Panc1 (cell line): ENCODE results near the gene MAJIN. TPM values are rescaled to one million over a fixed set of nuclear protein-coding genes. Genes with fewer than 3 reads are reported as not detected.

ENCODE experiments used
- ATAC-seq: fragments of 200-7000 bp; cut with Tn5 transposase; 2 replicates; pipeline ENCODE4 v1.9.1; 2020; ENCODE audit warnings: mild to moderate bottlenecking, moderate library complexity
- BruUV-seq: library from RNA; stranded (reverse); fragments of 400-500 nt; replicated peaks from 2 replicates; lab custom pipeline; 2021; lab: Mats Ljungman, UMichigan
- CTCF ChIA-PET: fragments of 300-600 bp; sonication (Branson Sonifier 250); formaldehyde crosslinking; loops from one replicate; lab custom pipeline; 2022; ENCODE audit warnings: antibody characterized with exemption; lab: Charles Lee
- POLR2A ChIA-PET: fragments of 300-600 bp; sonication (Branson Sonifier 250); formaldehyde crosslinking; loops from one replicate; lab custom pipeline; 2022; ENCODE audit warnings: antibody characterized with exemption; lab: Charles Lee
- DNase-seq: peaks from one replicate; pipeline ENCODE4 v3.0.0-alpha.2; 2010; ENCODE audit warnings: low read depth, low spot score
- H3K27ac ChIP-seq: 2 replicates; pipeline ENCODE4 v1.5.1; 2011; ENCODE audit warnings: mild to moderate bottlenecking, low read length, inconsistent platforms
- H3K27me3 ChIP-seq: fragments of 200-500 bp; sonication (Bioruptor generic); 2 replicates; pipeline ENCODE4 v1.6.0; 2014; ENCODE audit warnings: low read length, inconsistent platforms; ENCODE audit not compliant: control insufficient read depth, insufficient read depth
- H3K36me3 ChIP-seq: fragments of 200-500 bp; sonication (Bioruptor generic); 2 replicates; pipeline ENCODE4 v1.5.1; 2014; ENCODE audit warnings: inconsistent platforms, mild to moderate bottlenecking, low read length, moderate library complexity; ENCODE audit not compliant: control insufficient read depth, insufficient read depth
- H3K4me1 ChIP-seq: 2 replicates; pipeline ENCODE4 v1.5.1; 2011; ENCODE audit warnings: inconsistent platforms, mild to moderate bottlenecking, low read length, moderate library complexity; ENCODE audit not compliant: control insufficient read depth, insufficient read depth
- H3K4me3 ChIP-seq, 2 experiments: 2 replicates each; pipeline ENCODE4 v1.5.1; 2011 to 2012; ENCODE audit warnings: low read depth in 2 of 2, low read length in 2 of 2, mild to moderate bottlenecking in 2 of 2, inconsistent platforms in 1 of 2, moderate library complexity in 1 of 2
- H3K9me3 ChIP-seq: fragments of 200-500 bp; sonication (Bioruptor generic); 2 replicates; pipeline ENCODE4 v1.5.1; 2014; ENCODE audit warnings: low read depth, mild to moderate bottlenecking, inconsistent platforms, low read length, moderate library complexity; ENCODE audit not compliant: control insufficient read depth, insufficient read depth
- POLR2AphosphoS5 ChIP-seq: IDR thresholded peaks from 2 replicates; pipeline ENCODE4 v1.6.1; 2012; ENCODE audit warnings: mild to moderate bottlenecking, low read depth, low read length, moderate library complexity
- SIN3A ChIP-seq: IDR thresholded peaks from 2 replicates; pipeline ENCODE4 v1.6.1; 2012; ENCODE audit warnings: low read depth, mild to moderate bottlenecking, low read length, moderate library complexity, borderline replicate concordance; ENCODE audit not compliant: insufficient read depth
- TCF7L2 ChIP-seq: IDR thresholded peaks from 2 replicates; pipeline ENCODE4 v1.6.1; 2011; ENCODE audit warnings: mild to moderate bottlenecking, low read depth, low read length, inconsistent platforms
- in situ Hi-C: cut with HindIII; loops from 2 replicates; pipeline ENCODE4 v1.10.0; 2016; ENCODE audit warnings: low sequenced_read_pairs, low pct_unique_long_range_greater_than_20kb
- intact Hi-C: fragments of 100-400 bp; cut with micrococcal nuclease; formaldehyde crosslinking; loops from one replicate; pipeline ENCODE4 v1.10.0; 2022; ENCODE audit not compliant: unreplicated experiment
- total RNA-seq: library from RNA; stranded (reverse); gene quantifications from one replicate; pipeline ENCODE4 v1.2.1, GENCODE V29; 2021; ENCODE audit not compliant: unreplicated experiment
- TF ChIP-seq, protein P1 (sequence below), 2 experiments: IDR thresholded peaks; 2 replicates each; pipeline ENCODE4 v1.6.1; 2011 to 2012; ENCODE audit warnings: low read depth in 2 of 2, control low read depth in 1 of 2, low read length in 1 of 2, mild to moderate bottlenecking in 1 of 2, moderate library complexity in 1 of 2; ENCODE audit not compliant: insufficient read depth in 1 of 2
- TF ChIP-seq, protein P2 (sequence below): fragments of 450-650 bp; IDR thresholded peaks from 2 replicates; pipeline ENCODE4 v1.5.1; 2017; ENCODE audit warnings: mild to moderate bottlenecking

Gene MAJIN
- total RNA-seq, 1 experiment from 2014 or later: not detected

DNA sequence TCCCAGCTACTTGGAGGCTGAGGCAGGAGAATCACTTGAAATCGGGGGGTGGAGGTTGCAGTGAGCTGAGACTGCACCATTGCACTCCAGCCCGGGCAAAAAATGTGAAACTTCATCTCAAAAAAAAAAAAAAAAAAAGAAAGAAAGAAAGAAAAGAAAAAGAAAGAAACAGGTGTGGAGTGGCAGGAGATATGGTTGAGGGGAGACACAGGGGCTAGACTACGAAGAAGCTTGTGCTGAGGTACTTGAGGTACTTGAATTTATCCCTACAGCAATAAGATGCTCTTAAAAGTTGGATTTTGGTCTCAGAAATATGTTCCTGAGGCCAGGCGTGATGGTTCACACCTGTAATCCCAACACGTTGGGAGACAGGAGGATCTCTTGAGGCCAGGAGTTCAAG lies 2.2 kb upstream of the MAJIN start:
- H3K9me3 ChIP-seq: no peaks in the 10 kb centered on the region

DNA sequence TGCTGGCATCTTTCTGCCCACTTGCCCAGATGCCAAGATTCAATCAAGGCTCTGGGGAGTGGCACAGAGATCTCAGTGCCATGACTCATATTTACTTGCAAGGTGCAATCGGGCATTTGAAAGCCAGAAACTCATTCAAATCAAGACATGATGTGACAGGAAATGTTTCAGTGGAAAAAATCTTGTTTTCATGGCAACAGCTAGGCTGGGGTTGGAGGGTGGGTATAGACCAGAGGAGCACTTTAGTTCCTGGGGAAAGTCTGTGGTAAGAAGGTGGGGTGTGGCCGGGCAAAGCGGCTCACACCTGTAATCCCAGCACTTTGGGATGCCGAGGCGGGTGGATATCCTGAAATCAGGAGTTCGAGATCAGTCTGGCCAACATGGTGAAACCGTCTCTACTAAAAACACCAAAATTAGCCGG lies 1.2 kb downstream of the MAJIN start:
- H3K4me3 ChIP-seq: no peak overlapping the region
- ATAC-seq (no peak), DNase-seq (no peak)
- no peak overlapping the region for H3K27ac ChIP-seq
- no TSS peak for BruUV-seq
- H3K9me3 ChIP-seq: no peaks in the 10 kb centered on the region
- no peaks in the 10 kb centered on the region for H3K36me3 ChIP-seq
- H3K27me3 ChIP-seq: no peaks in the 10 kb centered on the region
- H3K4me1 ChIP-seq: no peaks in the 10 kb centered on the region
- no peak for TF ChIP-seq TCF7L2
- TF ChIP-seq POLR2AphosphoS5: no peak
- TF ChIP-seq SIN3A: no peak
- TF ChIP-seq, protein P1, sequence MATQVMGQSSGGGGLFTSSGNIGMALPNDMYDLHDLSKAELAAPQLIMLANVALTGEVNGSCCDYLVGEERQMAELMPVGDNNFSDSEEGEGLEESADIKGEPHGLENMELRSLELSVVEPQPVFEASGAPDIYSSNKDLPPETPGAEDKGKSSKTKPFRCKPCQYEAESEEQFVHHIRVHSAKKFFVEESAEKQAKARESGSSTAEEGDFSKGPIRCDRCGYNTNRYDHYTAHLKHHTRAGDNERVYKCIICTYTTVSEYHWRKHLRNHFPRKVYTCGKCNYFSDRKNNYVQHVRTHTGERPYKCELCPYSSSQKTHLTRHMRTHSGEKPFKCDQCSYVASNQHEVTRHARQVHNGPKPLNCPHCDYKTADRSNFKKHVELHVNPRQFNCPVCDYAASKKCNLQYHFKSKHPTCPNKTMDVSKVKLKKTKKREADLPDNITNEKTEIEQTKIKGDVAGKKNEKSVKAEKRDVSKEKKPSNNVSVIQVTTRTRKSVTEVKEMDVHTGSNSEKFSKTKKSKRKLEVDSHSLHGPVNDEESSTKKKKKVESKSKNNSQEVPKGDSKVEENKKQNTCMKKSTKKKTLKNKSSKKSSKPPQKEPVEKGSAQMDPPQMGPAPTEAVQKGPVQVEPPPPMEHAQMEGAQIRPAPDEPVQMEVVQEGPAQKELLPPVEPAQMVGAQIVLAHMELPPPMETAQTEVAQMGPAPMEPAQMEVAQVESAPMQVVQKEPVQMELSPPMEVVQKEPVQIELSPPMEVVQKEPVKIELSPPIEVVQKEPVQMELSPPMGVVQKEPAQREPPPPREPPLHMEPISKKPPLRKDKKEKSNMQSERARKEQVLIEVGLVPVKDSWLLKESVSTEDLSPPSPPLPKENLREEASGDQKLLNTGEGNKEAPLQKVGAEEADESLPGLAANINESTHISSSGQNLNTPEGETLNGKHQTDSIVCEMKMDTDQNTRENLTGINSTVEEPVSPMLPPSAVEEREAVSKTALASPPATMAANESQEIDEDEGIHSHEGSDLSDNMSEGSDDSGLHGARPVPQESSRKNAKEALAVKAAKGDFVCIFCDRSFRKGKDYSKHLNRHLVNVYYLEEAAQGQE (IDR thresholded peaks at IDR 0.05; ENCODE audit: insufficient read depth in 1 of 2, low read depth in 2 of 2, low read length in 1 of 2): no peak
- TF ChIP-seq, protein P2, sequence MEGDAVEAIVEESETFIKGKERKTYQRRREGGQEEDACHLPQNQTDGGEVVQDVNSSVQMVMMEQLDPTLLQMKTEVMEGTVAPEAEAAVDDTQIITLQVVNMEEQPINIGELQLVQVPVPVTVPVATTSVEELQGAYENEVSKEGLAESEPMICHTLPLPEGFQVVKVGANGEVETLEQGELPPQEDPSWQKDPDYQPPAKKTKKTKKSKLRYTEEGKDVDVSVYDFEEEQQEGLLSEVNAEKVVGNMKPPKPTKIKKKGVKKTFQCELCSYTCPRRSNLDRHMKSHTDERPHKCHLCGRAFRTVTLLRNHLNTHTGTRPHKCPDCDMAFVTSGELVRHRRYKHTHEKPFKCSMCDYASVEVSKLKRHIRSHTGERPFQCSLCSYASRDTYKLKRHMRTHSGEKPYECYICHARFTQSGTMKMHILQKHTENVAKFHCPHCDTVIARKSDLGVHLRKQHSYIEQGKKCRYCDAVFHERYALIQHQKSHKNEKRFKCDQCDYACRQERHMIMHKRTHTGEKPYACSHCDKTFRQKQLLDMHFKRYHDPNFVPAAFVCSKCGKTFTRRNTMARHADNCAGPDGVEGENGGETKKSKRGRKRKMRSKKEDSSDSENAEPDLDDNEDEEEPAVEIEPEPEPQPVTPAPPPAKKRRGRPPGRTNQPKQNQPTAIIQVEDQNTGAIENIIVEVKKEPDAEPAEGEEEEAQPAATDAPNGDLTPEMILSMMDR: no peak
- intact Hi-C loops: no loop called here
- POLR2A ChIA-PET: no interaction called here
- CTCF ChIA-PET: interaction anchor here (0.6 kb wide), 1 partner anchor 14 kb away, joined by 11 read pairs; no protein-coding TSS in a partner anchor
- in situ Hi-C loops: no loop called here

More for the DNA sequence above, 2.2 kb upstream of the MAJIN start:
- POLR2A ChIA-PET: no interaction called here
- intact Hi-C loops: no loop called here
- Histone ChIP-seq H3K27ac (no peak overlapping the region), H3K4me1 (no peaks in the 10 kb centered on the region), H3K4me3 (no peak overlapping the region), H3K27me3 (no peaks in the 10 kb centered on the region), H3K36me3 (no peaks in the 10 kb centered on the region)
- TF ChIP-seq TCF7L2: no peak
- TF ChIP-seq, protein P1 (IDR thresholded peaks at IDR 0.05; ENCODE audit: insufficient read depth in 1 of 2, low read depth in 2 of 2, low read length in 1 of 2): no peak
- TF ChIP-seq SIN3A: no peak
- TF ChIP-seq POLR2AphosphoS5: no peak
- TF ChIP-seq, protein P2: no peak
- no TSS peak for BruUV-seq
- CTCF ChIA-PET: interaction anchor here (0.7 kb wide), 3 partner anchors 11 to 770 kb away, joined by 4 to 12 read pairs (median 4); no protein-coding TSS in a partner anchor
- no peak for ATAC-seq
- in situ Hi-C loops: no loop called here
- no peak for DNase-seq
